A549 (cell line): ENCODE data around the gene TNF. TPM values are rescaled to one million over a fixed set of nuclear protein-coding genes. Genes with fewer than 3 reads are reported as not detected.
A peak's percentile ranks its signal among the peaks of the same experiment; 100 is the strongest.

ENCODE experiments used
- ATAC-seq, 2 experiments: fragments of 200-7000 bp in 1 of 2; fragments of >200 bp in 1 of 2; cut with Nextera tagmentation in 1 of 2; cut with Tn5 transposase in 1 of 2; 3 replicates each; pipeline versions ENCODE4 v1.8.0 to v1.9.1; 2018 to 2020; ENCODE audit warnings: mild to moderate bottlenecking in 1 of 2, moderate library complexity in 1 of 2
- CTCF ChIA-PET: fragments of 300-600 bp; sonication (Branson Sonifier 250); formaldehyde crosslinking; extraction: SDS; loops from one replicate; lab custom pipeline; 2021; ENCODE audit warnings: antibody characterized with exemption, inconsistent platforms; lab: Yijun Ruan, JAX
- POLR2A ChIA-PET: fragments of 350-600 bp; formaldehyde crosslinking; extraction: SDS; loops from one replicate; lab custom pipeline; 2021; ENCODE audit warnings: antibody characterized with exemption, inconsistent platforms; lab: Yijun Ruan, JAX
- DNase-seq, 2 experiments: peaks; one replicate each; pipeline versions ENCODE4 v3.0.0 to v3.0.0-alpha.2; 2011 to 2016; ENCODE audit warnings: low read depth in 1 of 2, low spot score in 1 of 2
- FAIRE-seq: peaks from 2 replicates; lab custom pipeline; 2011; peaks lifted over from hg19 to GRCh38; lab: Jason Lieb, UNC
- H3K27ac ChIP-seq, 2 experiments: fragments of >200 bp; sonication (Bioruptor Twin); formaldehyde crosslinking; 3 replicates each; pipeline ENCODE4 v1.5.1; 2016 to 2017
- H3K4me1 ChIP-seq: fragments of >200 bp; sonication (Bioruptor Twin); formaldehyde crosslinking; 3 replicates; pipeline ENCODE4 v1.6.1; 2016
- H3K4me2 ChIP-seq: fragments of >200 bp; sonication (Bioruptor Twin); formaldehyde crosslinking; 3 replicates; pipeline ENCODE4 v1.6.1; 2016
- H3K4me3 ChIP-seq: fragments of >200 bp; sonication (Bioruptor Twin); formaldehyde crosslinking; 3 replicates; pipeline ENCODE4 v1.5.1; 2016
- H3K9me3 ChIP-seq: fragments of >200 bp; sonication (Bioruptor Twin); formaldehyde crosslinking; 3 replicates; pipeline ENCODE4 v1.6.1; 2016
- BCL3 ChIP-seq: fragments of >200 bp; sonication (Bioruptor Twin); formaldehyde crosslinking; IDR thresholded peaks from 3 replicates; pipeline ENCODE4 v1.6.1; 2016
- CBX2 ChIP-seq: fragments of 200-600 bp; sonication (generic); IDR thresholded peaks from 2 replicates; pipeline ENCODE4 v1.6.1; 2016; ENCODE audit warnings: low read depth, mild to moderate bottlenecking, borderline replicate concordance
- HEYL ChIP-seq: fragments of 250-450 bp; sonication (Bioruptor Pico); IDR thresholded peaks from 2 replicates; pipeline ENCODE4 v1.8.0; 2021; ENCODE audit warnings: mild to moderate bottlenecking, moderate library complexity
- HOXA7 ChIP-seq: fragments of 250-450 bp; sonication (Bioruptor Pico); IDR thresholded peaks from 2 replicates; pipeline ENCODE4 v1.5.0; 2020; ENCODE audit warnings: mild to moderate bottlenecking, moderate library complexity
- KDM1A ChIP-seq: fragments of 200-600 bp; sonication (generic); IDR thresholded peaks from 2 replicates; pipeline ENCODE4 v1.6.1; 2016; ENCODE audit warnings: low read depth, mild to moderate bottlenecking
- MAFK ChIP-seq: fragments of 450-650 bp; IDR thresholded peaks from 2 replicates; pipeline ENCODE4 v1.6.1; 2014; ENCODE audit not compliant: partially characterized antibody
- MAX ChIP-seq: IDR thresholded peaks from 2 replicates; pipeline ENCODE4 v1.6.1; 2012
- MYC ChIP-seq: IDR thresholded peaks from 2 replicates; pipeline ENCODE4 v1.6.1; 2012; ENCODE audit warnings: mild to moderate bottlenecking, inconsistent platforms, low read length, improper control_type of control experiment, borderline replicate concordance
- NR3C1 ChIP-seq: fragments of >200 bp; sonication (Bioruptor Twin); formaldehyde crosslinking; IDR thresholded peaks from 3 replicates; pipeline ENCODE4 v1.6.1; 2017
- PBX3 ChIP-seq: IDR thresholded peaks from 2 replicates; pipeline ENCODE4 v1.6.1; 2012
- PHF8 ChIP-seq: fragments of 200-600 bp; sonication (generic); IDR thresholded peaks from 2 replicates; pipeline ENCODE4 v1.6.1; 2016; ENCODE audit warnings: low read depth, mild to moderate bottlenecking, antibody characterized with exemption, moderate library complexity, borderline replicate concordance
- RARB ChIP-seq: fragments of 250-450 bp; sonication (Bioruptor Pico); IDR thresholded peaks from 2 replicates; pipeline ENCODE4 v1.8.0; 2021; ENCODE audit warnings: mild to moderate bottlenecking, moderate library complexity
- REST ChIP-seq: fragments of 200-600 bp; sonication (generic); IDR thresholded peaks from 2 replicates; pipeline ENCODE4 v1.6.1; 2016; ENCODE audit warnings: antibody characterized with exemption, mild to moderate bottlenecking, moderate library complexity
- SMC3 ChIP-seq: fragments of >200 bp; sonication (Bioruptor Twin); formaldehyde crosslinking; IDR thresholded peaks from 3 replicates; pipeline ENCODE4 v1.6.1; 2018; ENCODE audit warnings: inconsistent platforms
- TFCP2L1 ChIP-seq: fragments of 250-450 bp; sonication (Bioruptor Pico); IDR thresholded peaks from 2 replicates; pipeline ENCODE4 v1.5.0; 2021; ENCODE audit warnings: mild to moderate bottlenecking
- ZC3H11A ChIP-seq: fragments of 450-650 bp; IDR thresholded peaks from 2 replicates; pipeline ENCODE4 v1.6.1; 2014; ENCODE audit warnings: antibody characterized with exemption, mild to moderate bottlenecking
- ZFP36 ChIP-seq: fragments of 450-650 bp; IDR thresholded peaks from 2 replicates; pipeline ENCODE4 v1.6.1; 2014; ENCODE audit warnings: borderline replicate concordance; ENCODE audit not compliant: partially characterized antibody
- WGBS: methylation state at CpG from one replicate; pipeline ENCODE4 v1.1.6; 2017; ENCODE audit errors: missing lambda C conversion rate; 5-methylcytosine and 5-hydroxymethylcytosine counted together
- polyA plus RNA-seq, 4 experiments: library from polyadenylated mRNA; depleted of rRNA in 3 of 4; stranded (reverse); fragments of >200 nt; fragmentation: RNase III in 1 of 4; extraction: RNeasy Plus Mini Kit Qiagen cat#74134 plus additional on column Dnase treatment in 1 of 4; gene quantifications; 2 replicates in 3 of 4; 3 replicates in 1 of 4; pipeline ENCODE4 v1.2.3, GENCODE V29; 2011 to 2017
- TF ChIP-seq, protein P1 (sequence below): IDR thresholded peaks from 2 replicates; pipeline ENCODE4 v1.6.1; 2012; ENCODE audit warnings: low read depth, borderline replicate concordance
- TF ChIP-seq, protein P2 (sequence below): fragments of 450-650 bp; IDR thresholded peaks from 2 replicates; pipeline ENCODE4 v1.6.1; 2014; ENCODE audit warnings: antibody characterized with exemption

TNF gene
- polyA plus RNA-seq, 2 of the 4 experiments (the other 2 are of a cell fraction) = not detected

GRCh38 chr6:31579546-31580437 is 4.4 kb downstream of the TNF start:
- H3K4me2 ChIP-seq = no peak overlapping the region; the same call in 2 of the 3 replicates
- WGBS = 83% methylated on average over 7 of the region's 8 CpGs
- H3K9me3 ChIP-seq = no peaks in the 10 kb centered on the region
- no peak for ATAC-seq
- FAIRE-seq = no peak
- DNase-seq = no peak
- H3K27ac ChIP-seq = no peak overlapping the region
- CTCF ChIA-PET = interaction anchor here (0.7 to 18.3 kb wide), 13 partner anchors 10 to 199 kb away, joined by 3 to 338 read pairs (median 6); partner anchors contain the start of genes ATP6V1G2, LTA, NCR3 and NFKBIL1
- H3K4me1 ChIP-seq = peaks cover 6% of the 10 kb centered on the region; the same call in 1 of the 3 replicates
- no peak for TF ChIP-seq CBX2
- TF ChIP-seq, all 56 proteins: peak for 0
- POLR2A ChIA-PET = interaction anchor here (1.0 to 1.2 kb wide), 2 partner anchors 37 to 235 kb away, joined by 3 read pairs; partner anchors contain the start of genes DDX39B, HSPA1A and HSPA1L
- H3K4me3 ChIP-seq = no peak overlapping the region

GRCh38 chr6:31580438-31580740 is 5.0 kb downstream of the TNF start:
- Histone ChIP-seq H3K4me1 (peaks cover 6% of the 10 kb centered on the region; the same call in 1 of the 3 replicates), H3K4me3 (peak overlapping the region; percentile 63; the same call in 1 of the 3 replicates), H3K9me3 (no peaks in the 10 kb centered on the region), H3K4me2 (peak overlapping the region; percentile 86), H3K27ac (peak overlapping the region; percentile 73 to 94; a peak in 4 of 6 replicates)
- 70% methylated on average over 11 of the region's 11 CpGs for WGBS
- ATAC-seq = no peak
- no peak for DNase-seq
- FAIRE-seq = no peak
- ChIA-PET CTCF (interaction anchor here (0.6 to 18.3 kb wide), 15 partner anchors 11 to 200 kb away, joined by 3 to 338 read pairs (median 6); partner anchors contain the start of genes ATP6V1G2, LTA, NCR3 and NFKBIL1), POLR2A (interaction anchor here (1.0 to 1.2 kb wide), 2 partner anchors 38 to 235 kb away, joined by 3 read pairs; partner anchors contain the start of genes DDX39B, HSPA1A and HSPA1L)
- TF ChIP-seq KDM1A (no peak), TFCP2L1 (no peak), REST (no peak), RARB (CRISPR knock-in tag) (no peak), HOXA7 (no peak), SMC3 (no peak), HEYL (no peak), BCL3 (no peak), MYC (no peak)
- TF ChIP-seq, protein P1, sequence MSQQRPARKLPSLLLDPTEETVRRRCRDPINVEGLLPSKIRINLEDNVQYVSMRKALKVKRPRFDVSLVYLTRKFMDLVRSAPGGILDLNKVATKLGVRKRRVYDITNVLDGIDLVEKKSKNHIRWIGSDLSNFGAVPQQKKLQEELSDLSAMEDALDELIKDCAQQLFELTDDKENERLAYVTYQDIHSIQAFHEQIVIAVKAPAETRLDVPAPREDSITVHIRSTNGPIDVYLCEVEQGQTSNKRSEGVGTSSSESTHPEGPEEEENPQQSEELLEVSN = no peak

DNA sequence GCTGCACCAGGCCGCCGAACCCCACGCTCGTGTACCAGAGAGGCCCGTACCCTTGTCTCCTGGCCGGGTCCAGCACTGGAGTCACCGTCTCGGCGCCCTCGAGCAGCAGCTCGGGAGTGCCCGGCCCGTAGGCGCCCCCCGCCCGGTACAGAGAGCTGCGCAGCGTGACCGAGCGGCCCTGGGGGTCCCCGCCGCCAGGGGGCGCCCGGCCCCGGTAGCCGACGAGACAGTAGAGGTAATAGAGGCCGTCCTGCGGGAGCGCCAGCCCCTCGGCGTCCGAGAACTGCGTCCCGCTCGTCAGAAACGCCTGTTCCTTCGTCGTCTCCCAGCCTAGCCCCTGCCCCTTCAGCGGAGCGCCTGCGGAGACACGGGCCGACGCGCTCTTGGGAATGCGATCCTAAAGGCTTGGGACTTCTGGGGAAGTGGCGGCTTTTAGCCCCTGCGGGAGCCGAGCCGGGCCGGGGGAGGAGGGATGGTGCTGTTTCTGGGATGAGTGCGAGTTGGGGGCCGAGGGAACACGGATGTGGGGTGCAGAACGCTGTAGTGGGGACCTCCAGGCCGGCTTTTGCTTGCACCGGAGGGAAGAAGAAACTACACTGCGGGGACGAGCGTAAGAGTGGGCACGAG is 5.6 kb downstream of the TNF start:
- no peaks in the 10 kb centered on the region for H3K9me3 ChIP-seq
- H3K4me1 ChIP-seq = peaks cover 6% of the 10 kb centered on the region; the same call in 1 of the 3 replicates
- ATAC-seq = peak; percentile 94 to 99
- 7% methylated on average over 13 of the region's 62 CpGs for WGBS
- DNase-seq = peak; percentile 64 to 68
- H3K4me2 ChIP-seq = peak overlapping the region; percentile 86
- H3K4me3 ChIP-seq = peak overlapping the region; percentile 63
- peak overlapping the region; percentile 73 to 94 for H3K27ac ChIP-seq
- POLR2A ChIA-PET = interaction anchor here (0.8 to 1.0 kb wide), 2 partner anchors 18 to 234 kb away, joined by 3 to 4 read pairs; partner anchors contain the start of genes HSPA1A and HSPA1L
- CTCF ChIA-PET = interaction anchor here (0.6 to 18.3 kb wide), 17 partner anchors 11 to 200 kb away, joined by 3 to 338 read pairs (median 5); partner anchors contain the start of genes ATP6V1G2, LTA, NCR3 and NFKBIL1
- no peak for FAIRE-seq
- TF ChIP-seq ZFP36 (no peak), MAFK (no peak), ZC3H11A (no peak), NR3C1 (no peak), MAX (peak; percentile 79), PBX3 (no peak), PHF8 (peak; percentile 39; the same call in 1 of the 2 replicates), BCL3 (0 out of 3 replicates have a peak, but pooled peaks have one; percentile 24)
- TF ChIP-seq, protein P2, sequence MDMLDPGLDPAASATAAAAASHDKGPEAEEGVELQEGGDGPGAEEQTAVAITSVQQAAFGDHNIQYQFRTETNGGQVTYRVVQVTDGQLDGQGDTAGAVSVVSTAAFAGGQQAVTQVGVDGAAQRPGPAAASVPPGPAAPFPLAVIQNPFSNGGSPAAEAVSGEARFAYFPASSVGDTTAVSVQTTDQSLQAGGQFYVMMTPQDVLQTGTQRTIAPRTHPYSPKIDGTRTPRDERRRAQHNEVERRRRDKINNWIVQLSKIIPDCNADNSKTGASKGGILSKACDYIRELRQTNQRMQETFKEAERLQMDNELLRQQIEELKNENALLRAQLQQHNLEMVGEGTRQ = no peak
